PC-9 (cell line): ENCODE results near the gene ZNF581.

Experiments used
- CTCF ChIP-seq: fragments of 200-600 bp; sonication (generic); conservative IDR thresholded peaks from 2 replicates; pipeline ENCODE4 v1.6.1; 2017; ENCODE audit warnings: mixed run types, antibody characterized with exemption, mild to moderate bottlenecking, moderate library complexity
- EZH2 ChIP-seq: fragments of 200-600 bp; sonication (generic); IDR thresholded peaks from 2 replicates; pipeline ENCODE4 v1.8.0; 2017; ENCODE audit warnings: antibody characterized with exemption, low read depth

- TF ChIP-seq EZH2 (no peak), CTCF (no peak)
These were observed 51.4 kb downstream of the ZNF581 start for GRCh38 chr19:55694656-55695491.
